ENCODE data around the gene ITPA.
A peak's percentile ranks its signal among the peaks of the same experiment; 100 is the strongest.

Gene ITPA

GRCh38 chr20:3237958-3238615 is 28.8 kb downstream of the ITPA start:
- H3K27ac ChIP-seq (ENCODE audit: low read depth in 2 of 2, low read length in 2 of 2) = no peak overlapping the region
- H3K4me1 ChIP-seq (ENCODE audit: control insufficient read depth in 2 of 2, insufficient read depth in 2 of 2, low read length in 2 of 2) = peaks cover 10 to 11% of the 10 kb centered on the region in 2 donors
- H3K27me3 ChIP-seq (ENCODE audit: control insufficient read depth in 2 of 2, insufficient read depth in 2 of 2, low read length in 2 of 2) = peaks cover 38 to 51% of the 10 kb centered on the region in 2 donors
- peak overlapping the region; percentile 59 to 69 for H3K4me3 ChIP-seq (ENCODE audit: low read length in 2 of 2)
- peak overlapping the region in 1 of 2 donors; percentile 33 for H3K9ac ChIP-seq (ENCODE audit: low read depth in 1 of 2, low read length in 2 of 2)
- no peaks in the 10 kb centered on the region for H3K36me3 ChIP-seq (ENCODE audit: control insufficient read depth in 2 of 2, insufficient read depth in 2 of 2, low read length in 2 of 2)
- no peaks in the 10 kb centered on the region for H3K9me3 ChIP-seq (ENCODE audit: control insufficient read depth in 2 of 2, low read length in 2 of 2)

GRCh38 chr20:3238616-3239025 is 29.3 kb downstream of the ITPA start:
- no peaks in the 10 kb centered on the region for H3K9me3 ChIP-seq (ENCODE audit: control insufficient read depth in 2 of 2, low read length in 2 of 2)
- H3K27ac ChIP-seq (ENCODE audit: low read depth in 2 of 2, low read length in 2 of 2) = no peak overlapping the region
- peak overlapping the region in 1 of 2 donors; percentile 33 for H3K9ac ChIP-seq (ENCODE audit: low read depth in 1 of 2, low read length in 2 of 2)
- peaks cover 38 to 51% of the 10 kb centered on the region in 2 donors for H3K27me3 ChIP-seq (ENCODE audit: control insufficient read depth in 2 of 2, insufficient read depth in 2 of 2, low read length in 2 of 2)
- peaks cover 10 to 11% of the 10 kb centered on the region in 2 donors for H3K4me1 ChIP-seq (ENCODE audit: control insufficient read depth in 2 of 2, insufficient read depth in 2 of 2, low read length in 2 of 2)
- H3K36me3 ChIP-seq (ENCODE audit: control insufficient read depth in 2 of 2, insufficient read depth in 2 of 2, low read length in 2 of 2) = no peaks in the 10 kb centered on the region
- H3K4me3 ChIP-seq (ENCODE audit: low read length in 2 of 2) = peak overlapping the region; percentile 59 to 69

- Histone ChIP-seq H3K27ac (ENCODE audit: low read depth in 2 of 2, low read length in 2 of 2) (no peak within 1 kb of the TSS), H3K36me3 (ENCODE audit: control insufficient read depth in 2 of 2, insufficient read depth in 2 of 2, low read length in 2 of 2) (no peaks in the 10 kb centered on the region), H3K4me3 (ENCODE audit: low read length in 2 of 2) (peak within 1 kb of the TSS; percentile 67 to 69), H3K27me3 (ENCODE audit: control insufficient read depth in 2 of 2, insufficient read depth in 2 of 2, low read length in 2 of 2) (peaks cover 38 to 51% of the 10 kb centered on the region in 2 donors), H3K4me1 (ENCODE audit: control insufficient read depth in 2 of 2, insufficient read depth in 2 of 2, low read length in 2 of 2) (peaks cover 10 to 11% of the 10 kb centered on the region in 2 donors), H3K9ac (ENCODE audit: low read depth in 1 of 2, low read length in 2 of 2) (peak within 1 kb of the TSS in 1 of 2 donors; percentile 33), H3K9me3 (ENCODE audit: control insufficient read depth in 2 of 2, low read length in 2 of 2) (no peaks in the 10 kb centered on the region)
Observed at GRCh38 chr20:3239026-3239866, 29.9 kb downstream of the ITPA start, which contains the start of gene SLC4A11. Gene SLC4A11 (minus strand): TSS chr20:3239190. CDS start chr20:3239137, 53 bp downstream.

GRCh38 chr20:3239867-3240775 is 30.8 kb downstream of the ITPA start:
- Histone ChIP-seq H3K9me3 (ENCODE audit: control insufficient read depth in 2 of 2, low read length in 2 of 2) (no peaks in the 10 kb centered on the region), H3K27ac (ENCODE audit: low read depth in 2 of 2, low read length in 2 of 2) (no peak overlapping the region), H3K4me1 (ENCODE audit: control insufficient read depth in 2 of 2, insufficient read depth in 2 of 2, low read length in 2 of 2) (peaks cover 10 to 11% of the 10 kb centered on the region in 2 donors), H3K36me3 (ENCODE audit: control insufficient read depth in 2 of 2, insufficient read depth in 2 of 2, low read length in 2 of 2) (no peaks in the 10 kb centered on the region), H3K9ac (ENCODE audit: low read depth in 1 of 2, low read length in 2 of 2) (peak overlapping the region in 1 of 2 donors; percentile 33), H3K4me3 (ENCODE audit: low read length in 2 of 2) (peak overlapping the region; percentile 67 to 69), H3K27me3 (ENCODE audit: control insufficient read depth in 2 of 2, insufficient read depth in 2 of 2, low read length in 2 of 2) (peaks cover 38 to 51% of the 10 kb centered on the region in 2 donors)

GRCh38 chr20:3240776-3241363 is 31.6 kb downstream of the ITPA start:
- H3K27ac ChIP-seq (ENCODE audit: low read depth in 2 of 2, low read length in 2 of 2) = no peak overlapping the region
- peaks cover 36 to 46% of the 10 kb centered on the region in 2 donors for H3K27me3 ChIP-seq (ENCODE audit: control insufficient read depth in 2 of 2, insufficient read depth in 2 of 2, low read length in 2 of 2)
- H3K4me3 ChIP-seq (ENCODE audit: low read length in 2 of 2) = no peak overlapping the region
- peaks cover 10 to 11% of the 10 kb centered on the region in 2 donors for H3K4me1 ChIP-seq (ENCODE audit: control insufficient read depth in 2 of 2, insufficient read depth in 2 of 2, low read length in 2 of 2)
- H3K36me3 ChIP-seq (ENCODE audit: control insufficient read depth in 2 of 2, insufficient read depth in 2 of 2, low read length in 2 of 2) = no peaks in the 10 kb centered on the region
- no peaks in the 10 kb centered on the region for H3K9me3 ChIP-seq (ENCODE audit: control insufficient read depth in 2 of 2, low read length in 2 of 2)
- no peak overlapping the region for H3K9ac ChIP-seq (ENCODE audit: low read depth in 1 of 2, low read length in 2 of 2)

- H3K4me3 ChIP-seq (ENCODE audit: low read length in 2 of 2) = no peak overlapping the region
- no peaks in the 10 kb centered on the region for H3K36me3 ChIP-seq (ENCODE audit: control insufficient read depth in 2 of 2, insufficient read depth in 2 of 2, low read length in 2 of 2)
- no peak overlapping the region for H3K9ac ChIP-seq (ENCODE audit: low read depth in 1 of 2, low read length in 2 of 2)
- no peak overlapping the region for H3K27ac ChIP-seq (ENCODE audit: low read depth in 2 of 2, low read length in 2 of 2)
- H3K9me3 ChIP-seq (ENCODE audit: control insufficient read depth in 2 of 2, low read length in 2 of 2) = no peaks in the 10 kb centered on the region
- peaks cover 26 to 35% of the 10 kb centered on the region in 2 donors for H3K27me3 ChIP-seq (ENCODE audit: control insufficient read depth in 2 of 2, insufficient read depth in 2 of 2, low read length in 2 of 2)
- peaks cover 10 to 11% of the 10 kb centered on the region in 2 donors for H3K4me1 ChIP-seq (ENCODE audit: control insufficient read depth in 2 of 2, insufficient read depth in 2 of 2, low read length in 2 of 2)
Observed at GRCh38 chr20:3242172-3242692, 32.9 kb downstream of the ITPA start.

- peaks cover 9 to 10% of the 10 kb centered on the region in 2 donors for H3K4me1 ChIP-seq (ENCODE audit: control insufficient read depth in 2 of 2, insufficient read depth in 2 of 2, low read length in 2 of 2)
- no peak overlapping the region for H3K27ac ChIP-seq (ENCODE audit: low read depth in 2 of 2, low read length in 2 of 2)
Observed at GRCh38 chr20:3243718-3244358, 34.5 kb downstream of the ITPA start.

GRCh38 chr20:3244613-3245012 is 35.3 kb downstream of the ITPA start:
- no peak overlapping the region for H3K27ac ChIP-seq (ENCODE audit: low read depth in 2 of 2, low read length in 2 of 2)
- H3K4me1 ChIP-seq (ENCODE audit: control insufficient read depth in 2 of 2, insufficient read depth in 2 of 2, low read length in 2 of 2) = peaks cover 5% of the 10 kb centered on the region in 2 donors
- peaks cover 21 to 34% of the 10 kb centered on the region in 2 donors for H3K27me3 ChIP-seq (ENCODE audit: control insufficient read depth in 2 of 2, insufficient read depth in 2 of 2, low read length in 2 of 2)
- H3K36me3 ChIP-seq (ENCODE audit: control insufficient read depth in 2 of 2, insufficient read depth in 2 of 2, low read length in 2 of 2) = no peaks in the 10 kb centered on the region
- no peaks in the 10 kb centered on the region for H3K9me3 ChIP-seq (ENCODE audit: control insufficient read depth in 2 of 2, low read length in 2 of 2)
- H3K9ac ChIP-seq (ENCODE audit: low read depth in 1 of 2, low read length in 2 of 2) = no peak overlapping the region
- H3K4me3 ChIP-seq (ENCODE audit: low read length in 2 of 2) = no peak overlapping the region

More at GRCh38 chr20:3243718-3244358, 34.5 kb downstream of the ITPA start:
- Histone ChIP-seq H3K27me3 (ENCODE audit: control insufficient read depth in 2 of 2, insufficient read depth in 2 of 2, low read length in 2 of 2) (peaks cover 23 to 31% of the 10 kb centered on the region in 2 donors), H3K9me3 (ENCODE audit: control insufficient read depth in 2 of 2, low read length in 2 of 2) (no peaks in the 10 kb centered on the region), H3K4me3 (ENCODE audit: low read length in 2 of 2) (no peak overlapping the region), H3K36me3 (ENCODE audit: control insufficient read depth in 2 of 2, insufficient read depth in 2 of 2, low read length in 2 of 2) (no peaks in the 10 kb centered on the region), H3K9ac (ENCODE audit: low read depth in 1 of 2, low read length in 2 of 2) (no peak overlapping the region)

- Histone ChIP-seq H3K27me3 (ENCODE audit: control insufficient read depth in 2 of 2, insufficient read depth in 2 of 2, low read length in 2 of 2) (peaks cover 20 to 33% of the 10 kb centered on the region in 2 donors), H3K4me3 (ENCODE audit: low read length in 2 of 2) (no peak overlapping the region), H3K27ac (ENCODE audit: low read depth in 2 of 2, low read length in 2 of 2) (no peak overlapping the region), H3K9me3 (ENCODE audit: control insufficient read depth in 2 of 2, low read length in 2 of 2) (no peaks in the 10 kb centered on the region), H3K9ac (ENCODE audit: low read depth in 1 of 2, low read length in 2 of 2) (no peak overlapping the region), H3K4me1 (ENCODE audit: control insufficient read depth in 2 of 2, insufficient read depth in 2 of 2, low read length in 2 of 2) (peaks cover 0 to 3% of the 10 kb centered on the region in 2 donors), H3K36me3 (ENCODE audit: control insufficient read depth in 2 of 2, insufficient read depth in 2 of 2, low read length in 2 of 2) (no peaks in the 10 kb centered on the region)
Observed at GRCh38 chr20:3245156-3245555, 35.9 kb downstream of the ITPA start.
